K562 (cell line): ENCODE measurements around the gene ITGA2B.
"Not testable (repeated sequence)": the region's sequence is repeated elsewhere in the genome, so short reads cannot be mapped to it uniquely, and the experiment has no call there.

Experiments used
- CHD4 ChIP-seq: fragments of 200-600 bp; sonication (generic); IDR thresholded peaks from 3 replicates; pipeline ENCODE4 v1.6.1; 2012; ENCODE audit warnings: low read depth, mild to moderate bottlenecking, mixed read lengths, low read length, inconsistent platforms; ENCODE audit not compliant: insufficient read depth, insufficient replicate concordance, poor library complexity, severe bottlenecking
- EZH2 ChIP-seq: IDR thresholded peaks from 2 replicates; pipeline ENCODE4 v1.6.1; 2012; ENCODE audit warnings: low read depth, mild to moderate bottlenecking, inconsistent platforms, low read length, borderline replicate concordance
- NRF1 ChIP-seq, 2 experiments: fragments of 450-650 bp; IDR thresholded peaks in 1 of 2; conservative IDR thresholded peaks in 1 of 2; 2 replicates each; pipeline ENCODE4 v1.6.1; 2014; ENCODE audit warnings: mild to moderate bottlenecking in 2 of 2
- POLR2A ChIP-seq: fragments of 450-650 bp; conservative IDR thresholded peaks from 2 replicates; pipeline ENCODE4 v1.6.1; 2016
- ZNF589 ChIP-seq: fragments of 200-800 bp; sonication (Bioruptor generic); IDR thresholded peaks from 2 replicates; pipeline ENCODE4 v1.6.1; 2016; ENCODE audit warnings: low read depth, missing genetic modification characterization, missing compliant biosample characterization
- TF ChIP-seq, protein P1 (sequence below), 3 experiments: IDR thresholded peaks in 2 of 3; conservative IDR thresholded peaks in 1 of 3; 2 replicates each; pipeline ENCODE4 v1.5.1; 2011 to 2012; ENCODE audit warnings: low read length in 3 of 3, mild to moderate bottlenecking in 3 of 3, control low read depth in 2 of 3, improper control_type of control experiment in 1 of 3, inconsistent platforms in 1 of 3, low read depth in 1 of 3, mixed read lengths in 1 of 3, moderate library complexity in 1 of 3; ENCODE audit not compliant: insufficient read depth in 2 of 3
- TF ChIP-seq, protein P2 (sequence below), 2 experiments: IDR thresholded peaks in 1 of 2; conservative IDR thresholded peaks in 1 of 2; 2 replicates each; pipeline ENCODE4 v1.6.1; 2016; ENCODE audit warnings: low read depth in 2 of 2, mild to moderate bottlenecking in 1 of 2, missing compliant biosample characterization in 1 of 2, missing genetic modification characterization in 1 of 2, moderate library complexity in 1 of 2

DNA sequence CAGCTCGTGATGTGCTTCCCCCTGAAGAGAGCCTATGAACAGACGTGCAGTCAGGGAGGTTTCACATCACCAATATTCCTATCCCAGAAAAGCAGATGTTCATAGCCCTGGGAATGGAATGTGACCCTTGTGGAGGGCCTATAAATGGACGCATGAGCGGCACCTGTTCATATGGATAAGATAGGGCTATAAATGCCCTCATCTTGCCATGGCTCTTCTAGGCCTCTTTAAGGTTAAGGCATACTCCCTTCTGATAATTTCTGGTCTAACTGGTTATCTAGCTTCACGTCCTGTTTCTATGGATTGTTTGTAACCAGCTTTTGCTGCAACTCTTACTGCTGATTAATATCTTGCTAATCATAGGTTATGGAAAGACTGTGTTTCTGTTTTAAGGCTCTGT is 48.9 kb downstream of the ITGA2B start:
- TF ChIP-seq NRF1 (conservative IDR thresholded peaks at IDR 0.05 in 1 of 2, IDR thresholded peaks at IDR 0.05 in 1 of 2); POLR2A; ZNF589 (CRISPR knock-in tag); EZH2; CHD4: not testable (repeated sequence)
- TF ChIP-seq, protein P1, sequence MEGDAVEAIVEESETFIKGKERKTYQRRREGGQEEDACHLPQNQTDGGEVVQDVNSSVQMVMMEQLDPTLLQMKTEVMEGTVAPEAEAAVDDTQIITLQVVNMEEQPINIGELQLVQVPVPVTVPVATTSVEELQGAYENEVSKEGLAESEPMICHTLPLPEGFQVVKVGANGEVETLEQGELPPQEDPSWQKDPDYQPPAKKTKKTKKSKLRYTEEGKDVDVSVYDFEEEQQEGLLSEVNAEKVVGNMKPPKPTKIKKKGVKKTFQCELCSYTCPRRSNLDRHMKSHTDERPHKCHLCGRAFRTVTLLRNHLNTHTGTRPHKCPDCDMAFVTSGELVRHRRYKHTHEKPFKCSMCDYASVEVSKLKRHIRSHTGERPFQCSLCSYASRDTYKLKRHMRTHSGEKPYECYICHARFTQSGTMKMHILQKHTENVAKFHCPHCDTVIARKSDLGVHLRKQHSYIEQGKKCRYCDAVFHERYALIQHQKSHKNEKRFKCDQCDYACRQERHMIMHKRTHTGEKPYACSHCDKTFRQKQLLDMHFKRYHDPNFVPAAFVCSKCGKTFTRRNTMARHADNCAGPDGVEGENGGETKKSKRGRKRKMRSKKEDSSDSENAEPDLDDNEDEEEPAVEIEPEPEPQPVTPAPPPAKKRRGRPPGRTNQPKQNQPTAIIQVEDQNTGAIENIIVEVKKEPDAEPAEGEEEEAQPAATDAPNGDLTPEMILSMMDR (IDR thresholded peaks at IDR 0.05 in 2 of 3, conservative IDR thresholded peaks at IDR 0.05 in 1 of 3; ENCODE audit: insufficient read depth in 2 of 3, low read depth in 1 of 3, low read length in 3 of 3) = not testable (repeated sequence)
- TF ChIP-seq, protein P2, sequence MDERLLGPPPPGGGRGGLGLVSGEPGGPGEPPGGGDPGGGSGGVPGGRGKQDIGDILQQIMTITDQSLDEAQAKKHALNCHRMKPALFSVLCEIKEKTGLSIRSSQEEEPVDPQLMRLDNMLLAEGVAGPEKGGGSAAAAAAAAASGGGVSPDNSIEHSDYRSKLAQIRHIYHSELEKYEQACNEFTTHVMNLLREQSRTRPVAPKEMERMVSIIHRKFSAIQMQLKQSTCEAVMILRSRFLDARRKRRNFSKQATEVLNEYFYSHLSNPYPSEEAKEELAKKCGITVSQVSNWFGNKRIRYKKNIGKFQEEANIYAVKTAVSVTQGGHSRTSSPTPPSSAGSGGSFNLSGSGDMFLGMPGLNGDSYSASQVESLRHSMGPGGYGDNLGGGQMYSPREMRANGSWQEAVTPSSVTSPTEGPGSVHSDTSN (CRISPR knock-in tag; IDR thresholded peaks at IDR 0.05; ENCODE audit: low read depth) = not testable (repeated sequence)
- TF ChIP-seq, protein P2 (tag; conservative IDR thresholded peaks at IDR 0.05; ENCODE audit: low read depth) = not testable (repeated sequence)
